ENCODE results near the gene NAV2. TPM values are rescaled to one million over a fixed set of nuclear protein-coding genes. Genes with fewer than 3 reads are reported as not detected.
A peak's percentile ranks its signal among the peaks of the same experiment; 100 is the strongest.

Gene NAV2
- total RNA-seq, 4 donors from 2014 or later, result 9.6 to 40.0 (median 23.1) TPM

DNA sequence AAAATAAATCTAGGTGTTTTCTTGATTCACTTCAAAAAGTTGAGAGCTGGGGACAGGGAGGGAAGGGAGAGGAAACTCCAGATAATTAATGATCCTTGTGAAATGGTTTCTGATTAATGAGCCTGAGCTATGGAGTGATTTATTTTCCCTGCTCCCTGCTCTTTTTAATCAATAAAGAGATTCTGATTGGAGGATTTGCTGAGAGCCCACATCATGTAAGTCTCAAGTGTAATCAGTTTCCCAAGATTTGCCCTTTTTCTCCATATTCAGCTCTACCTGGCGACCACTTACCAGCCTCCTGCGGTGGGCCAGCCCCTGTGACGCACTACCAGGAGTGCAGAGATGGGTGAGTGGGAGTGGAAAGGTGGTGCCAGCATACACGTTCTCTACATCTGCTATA, 114.0 kb downstream of the NAV2 start:
- WGBS, 2 donors (ENCODE audit: low coverage in 1 of 2), result 78% methylated on average over 4 of the region's 4 CpGs; no CpG with 5 or more reads in 1 of the 2 donors
- peaks cover 5 to 19% (median 15%) of the 10 kb centered on the region in 4 donors for H3K4me1 ChIP-seq
- TF ChIP-seq EP300 (IDR thresholded peaks at IDR 0.05; ENCODE audit: low read depth) (no peak), POLR2A (IDR thresholded peaks at IDR 0.05) (no peak), POLR2AphosphoS5 (IDR thresholded peaks at IDR 0.05) (no peak)
- TF ChIP-seq, protein P1, sequence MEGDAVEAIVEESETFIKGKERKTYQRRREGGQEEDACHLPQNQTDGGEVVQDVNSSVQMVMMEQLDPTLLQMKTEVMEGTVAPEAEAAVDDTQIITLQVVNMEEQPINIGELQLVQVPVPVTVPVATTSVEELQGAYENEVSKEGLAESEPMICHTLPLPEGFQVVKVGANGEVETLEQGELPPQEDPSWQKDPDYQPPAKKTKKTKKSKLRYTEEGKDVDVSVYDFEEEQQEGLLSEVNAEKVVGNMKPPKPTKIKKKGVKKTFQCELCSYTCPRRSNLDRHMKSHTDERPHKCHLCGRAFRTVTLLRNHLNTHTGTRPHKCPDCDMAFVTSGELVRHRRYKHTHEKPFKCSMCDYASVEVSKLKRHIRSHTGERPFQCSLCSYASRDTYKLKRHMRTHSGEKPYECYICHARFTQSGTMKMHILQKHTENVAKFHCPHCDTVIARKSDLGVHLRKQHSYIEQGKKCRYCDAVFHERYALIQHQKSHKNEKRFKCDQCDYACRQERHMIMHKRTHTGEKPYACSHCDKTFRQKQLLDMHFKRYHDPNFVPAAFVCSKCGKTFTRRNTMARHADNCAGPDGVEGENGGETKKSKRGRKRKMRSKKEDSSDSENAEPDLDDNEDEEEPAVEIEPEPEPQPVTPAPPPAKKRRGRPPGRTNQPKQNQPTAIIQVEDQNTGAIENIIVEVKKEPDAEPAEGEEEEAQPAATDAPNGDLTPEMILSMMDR (IDR thresholded peaks at IDR 0.05), result no peak
- no peaks in the 10 kb centered on the region for H3K9me3 ChIP-seq
- no peak overlapping the region for H3K27ac ChIP-seq
- no peaks in the 10 kb centered on the region for H3K27me3 ChIP-seq
- DNase-seq, result no peak
- in situ Hi-C loops (cut with MboI; ENCODE audit: low pct_ligation_motif_present in 1 of 4, low pct_unique_long_range_greater_than_20kb in 1 of 4, low sequenced_read_pairs in 3 of 4), result no loop called here
- H3K4me3 ChIP-seq, result no peak overlapping the region
- intact Hi-C loops (cut with DNase I; ENCODE audit: low total_unique reads), result no loop called here
- H3K36me3 ChIP-seq, result no peaks in the 10 kb centered on the region

DNA sequence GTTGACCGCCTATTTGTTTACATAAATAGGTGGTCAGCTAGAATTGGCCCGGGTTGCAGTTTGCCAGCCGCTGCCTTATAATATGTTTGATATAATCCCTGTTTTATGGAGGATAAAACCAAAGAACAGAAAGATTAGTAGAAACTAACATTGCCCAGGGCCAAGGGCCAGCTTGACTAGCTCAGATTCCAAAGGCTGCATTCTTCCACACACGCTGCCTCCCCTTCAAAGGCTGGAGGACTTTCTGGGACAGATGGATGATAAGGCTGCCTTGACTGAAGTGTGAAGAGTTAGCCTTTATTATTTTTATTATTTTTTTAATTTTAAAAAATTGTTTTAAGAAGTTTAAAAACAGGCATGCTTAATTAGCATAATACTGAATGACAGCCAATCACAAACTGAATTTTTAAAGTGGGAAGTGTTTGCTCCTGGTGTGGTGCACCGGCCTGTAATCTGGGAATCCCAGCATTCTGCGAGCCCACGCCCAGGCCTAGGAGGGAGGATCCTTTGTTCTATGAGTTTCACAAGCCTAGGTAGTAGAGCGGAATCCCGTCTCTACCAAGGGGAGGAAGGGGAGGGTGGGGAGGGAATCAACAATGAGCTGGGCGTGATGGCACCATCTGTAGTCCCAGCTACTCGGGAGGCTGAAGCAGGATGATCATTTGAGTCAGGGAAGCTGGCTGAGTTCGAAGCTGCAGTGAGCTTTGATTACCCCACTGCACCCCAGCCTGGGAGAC, 114.9 kb downstream of the NAV2 start:
- Histone ChIP-seq H3K4me1 (peaks cover 5 to 19% (median 15%) of the 10 kb centered on the region in 4 donors), H3K36me3 (no peaks in the 10 kb centered on the region), H3K9me3 (no peaks in the 10 kb centered on the region), H3K27me3 (no peaks in the 10 kb centered on the region), H3K27ac (no peak overlapping the region), H3K4me3 (no peak overlapping the region)
- in situ Hi-C loops (cut with MboI; ENCODE audit: low pct_ligation_motif_present in 1 of 4, low pct_unique_long_range_greater_than_20kb in 1 of 4, low sequenced_read_pairs in 3 of 4), result no loop called here
- no peak for DNase-seq
- WGBS, 2 donors (ENCODE audit: low coverage in 1 of 2), result 59 to 75% methylated on average over 4 to 12 of the region's 12 CpGs
- intact Hi-C loops (cut with DNase I; ENCODE audit: low total_unique reads), result no loop called here
- no peak for TF ChIP-seq POLR2A (IDR thresholded peaks at IDR 0.05)
- TF ChIP-seq, protein P1 (IDR thresholded peaks at IDR 0.05), result no peak
- no peak for TF ChIP-seq EP300 (IDR thresholded peaks at IDR 0.05; ENCODE audit: low read depth)
- TF ChIP-seq POLR2AphosphoS5 (IDR thresholded peaks at IDR 0.05), result no peak

DNA sequence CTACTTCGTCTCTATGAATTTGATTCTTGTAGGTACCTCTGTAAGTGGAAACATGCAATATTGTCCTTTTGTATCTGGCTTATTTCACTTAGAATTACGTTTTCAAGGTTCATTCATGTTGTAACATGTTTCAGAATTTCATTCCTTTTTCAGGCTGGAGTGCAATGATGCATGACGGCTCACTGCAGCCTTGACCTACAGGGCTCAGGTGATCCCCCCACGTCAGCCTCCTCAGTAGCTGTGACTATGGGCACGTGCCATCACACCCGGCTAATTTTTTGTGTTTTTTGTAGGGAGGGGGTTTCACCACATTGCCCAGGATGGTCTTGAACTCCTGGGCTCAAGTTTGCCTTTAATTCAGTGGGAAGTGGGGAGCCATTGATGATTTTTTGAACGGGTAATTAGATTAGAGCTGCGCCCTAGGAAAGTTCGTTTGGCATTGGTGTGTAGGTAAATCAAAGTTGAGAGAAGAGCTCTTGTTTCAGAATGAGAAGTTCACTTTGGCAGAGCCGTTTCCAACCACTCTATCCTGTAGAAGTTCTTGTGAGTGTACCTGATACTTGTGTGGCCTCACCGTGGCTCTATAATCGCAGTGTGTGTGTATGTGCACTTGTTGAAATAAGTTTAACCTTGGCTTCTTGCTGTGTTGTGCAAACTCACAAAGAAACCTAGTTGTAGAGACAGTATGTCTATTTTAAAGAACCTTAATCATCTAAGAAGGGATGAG, 115.9 kb downstream of the NAV2 start:
- WGBS, 2 donors (ENCODE audit: low coverage in 1 of 2), result 56 to 72% methylated on average over 12 of the region's 12 CpGs
- in situ Hi-C loops (cut with MboI; ENCODE audit: low pct_ligation_motif_present in 1 of 4, low pct_unique_long_range_greater_than_20kb in 1 of 4, low sequenced_read_pairs in 3 of 4), result no loop called here
- DNase-seq, result no peak
- H3K4me1 ChIP-seq, result peaks cover 5 to 19% (median 15%) of the 10 kb centered on the region in 4 donors
- no peak overlapping the region for H3K4me3 ChIP-seq
- intact Hi-C loops (cut with DNase I; ENCODE audit: low total_unique reads), result no loop called here
- no peaks in the 10 kb centered on the region for H3K36me3 ChIP-seq
- H3K9me3 ChIP-seq, result no peaks in the 10 kb centered on the region
- H3K27me3 ChIP-seq, result no peaks in the 10 kb centered on the region
- H3K27ac ChIP-seq, result peak overlapping the region in 1 of 4 donors; percentile 24
- TF ChIP-seq, protein P1 (IDR thresholded peaks at IDR 0.05), result no peak
- TF ChIP-seq POLR2AphosphoS5 (IDR thresholded peaks at IDR 0.05) (no peak), POLR2A (IDR thresholded peaks at IDR 0.05) (no peak), EP300 (IDR thresholded peaks at IDR 0.05; ENCODE audit: low read depth) (no peak)

DNA sequence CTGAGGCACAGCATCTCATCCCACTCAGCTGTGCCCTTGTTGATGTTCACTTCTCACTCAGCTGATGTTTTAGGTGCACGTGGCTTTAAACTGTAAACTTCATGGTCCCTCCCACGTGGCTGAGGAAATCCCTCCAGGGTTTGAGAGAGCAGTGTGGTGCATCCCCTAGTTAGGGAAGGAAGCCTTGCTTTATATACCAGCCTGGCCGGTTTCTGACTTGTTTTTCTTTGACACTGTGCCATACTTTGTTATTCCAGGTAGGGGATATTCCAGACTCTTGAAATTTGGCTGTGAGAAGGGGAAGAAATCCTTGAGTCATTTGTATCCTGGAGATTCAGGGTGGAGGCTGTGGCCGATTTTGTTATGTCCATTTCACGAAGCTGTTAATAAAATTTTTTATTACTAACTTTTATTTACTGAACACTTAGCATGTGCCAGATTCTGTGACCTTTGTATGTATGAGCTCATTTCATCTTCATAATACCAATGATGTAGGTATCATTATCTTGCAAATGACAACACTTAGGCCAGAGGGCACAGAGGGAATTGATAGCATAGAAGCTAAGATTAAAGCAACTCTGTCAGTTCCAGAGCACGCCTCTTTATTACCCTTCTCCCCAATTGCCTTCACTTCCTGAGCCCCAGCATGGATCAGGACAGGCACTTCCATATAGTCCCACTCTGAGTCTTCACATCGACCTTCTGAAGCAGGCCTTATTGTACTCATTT, 116.6 kb downstream of the NAV2 start:
- Histone ChIP-seq H3K27me3 (no peaks in the 10 kb centered on the region), H3K4me3 (no peak overlapping the region), H3K4me1 (peaks cover 5 to 19% (median 15%) of the 10 kb centered on the region in 4 donors), H3K36me3 (no peaks in the 10 kb centered on the region), H3K27ac (peak overlapping the region in 1 of 4 donors; percentile 24), H3K9me3 (no peaks in the 10 kb centered on the region)
- intact Hi-C loops (cut with DNase I; ENCODE audit: low total_unique reads), result no loop called here
- WGBS, 2 donors (ENCODE audit: low coverage in 1 of 2), result 18 to 19% methylated on average over 7 of the region's 7 CpGs
- TF ChIP-seq POLR2AphosphoS5 (IDR thresholded peaks at IDR 0.05), result peak in 1 of 3 donors; percentile 37
- TF ChIP-seq, protein P1 (IDR thresholded peaks at IDR 0.05), result no peak
- peak; percentile 31 for DNase-seq
- in situ Hi-C loops (cut with MboI; ENCODE audit: low pct_ligation_motif_present in 1 of 4, low pct_unique_long_range_greater_than_20kb in 1 of 4, low sequenced_read_pairs in 3 of 4), result no loop called here

Measured in transverse colon (tissue), 4 donors.